Kidney (tissue), 14 donors: Measurements from ENCODE around the gene KRT72. TPM values are rescaled to one million over a fixed set of nuclear protein-coding genes. Genes with fewer than 3 reads are reported as not detected.
A peak's percentile ranks its signal among the peaks of the same experiment; 100 is the strongest.

Experiments
- DNase-seq, 5 donors: peaks; one replicate each; pipeline ENCODE4 v3.0.0-alpha.2; 2013 to 2020
- FAIRE-seq: peaks from 2 replicates; lab custom pipeline; 2012; peaks lifted over from hg19 to GRCh38; lab: Jason Lieb, UNC
- H3K27ac ChIP-seq, 2 donors: one replicate each; pipeline ENCODE4 v1.7.0; 2013; ENCODE audit warnings: low read depth in 2 of 2, low read length in 2 of 2, inconsistent platforms in 1 of 2
- H3K27me3 ChIP-seq: one replicate; pipeline ENCODE4 v1.7.1; 2013; ENCODE audit warnings: low read length, inconsistent platforms; ENCODE audit not compliant: control insufficient read depth, insufficient read depth
- H3K36me3 ChIP-seq, 3 donors: one replicate each; pipeline versions ENCODE4 v1.7.0 to v1.7.1; 2013; ENCODE audit warnings: low read length in 3 of 3, control low read depth in 1 of 3, inconsistent platforms in 1 of 3; ENCODE audit not compliant: insufficient read depth in 3 of 3, control insufficient read depth in 2 of 3
- H3K4me1 ChIP-seq, 3 donors: one replicate each; pipeline versions ENCODE4 v1.7.0 to v1.7.1; 2013; ENCODE audit warnings: low read length in 3 of 3, inconsistent platforms in 1 of 3, low read depth in 1 of 3; ENCODE audit not compliant: control insufficient read depth in 2 of 3, insufficient read depth in 2 of 3
- H3K4me3 ChIP-seq, 3 donors: one replicate each; pipeline versions ENCODE4 v1.7.0 to v1.8.1; 2013; ENCODE audit warnings: low read length in 3 of 3, control low read depth in 1 of 3, inconsistent platforms in 1 of 3
- H3K9ac ChIP-seq, 3 donors: one replicate each; pipeline versions ENCODE4 v1.7.0 to v1.7.1; 2013; ENCODE audit warnings: low read length in 3 of 3, control low read depth in 1 of 3, inconsistent platforms in 1 of 3
- H3K9me3 ChIP-seq, 3 donors: one replicate each; pipeline versions ENCODE4 v1.7.0 to v1.7.1; 2013; ENCODE audit warnings: low read length in 3 of 3, control low read depth in 1 of 3, inconsistent platforms in 1 of 3; ENCODE audit not compliant: control insufficient read depth in 2 of 3, insufficient read depth in 1 of 3
- intact Hi-C: fragments of 100-400 bp; cut with DNase I; formaldehyde crosslinking; loops from one replicate; pipeline ENCODE4 v1.11.1; 2022
- polyA plus RNA-seq: library from polyadenylated mRNA; stranded (reverse); fragments of 350-450 nt; fragmentation: Illumina TruSeq; extraction: RNeasy Lipid Tissue Mini Kit (QIAGEN cat#74804); gene quantifications from one replicate; pipeline ENCODE4 v1.2.3, GENCODE V29; 2014; ENCODE audit warnings: low read depth, low replicate concordance; ENCODE audit not compliant: insufficient read depth
- total RNA-seq: library from RNA; stranded (reverse); fragmentation: NEBNext Ultra II Directional; extraction: Animal tissue kit (Norgen Biotek cat#: 25700); gene quantifications from one replicate; pipeline ENCODE4 v1.2.1, GENCODE V29; 2021
- TF ChIP-seq, protein P1 (sequence below): IDR thresholded peaks from 3 replicates; pipeline ENCODE4 v1.5.1; 2012; ENCODE audit warnings: mild to moderate bottlenecking, moderate library complexity, borderline replicate concordance; ENCODE audit not compliant: insufficient read depth; ENCODE audit errors: extremely low read depth
- donor health status: control.
- donor health status: control.
- donor health status: control.
- donor health status: control.
- donor health status: control.
- donor health status: DM: yes; HTN: yes; CAD: no.
- donor health status: Normal renal cell carcinoma (clear cell type).

The KRT72 gene
- total and polyA plus RNA-seq, 2 donors from 2014 or later = not detected

DNA sequence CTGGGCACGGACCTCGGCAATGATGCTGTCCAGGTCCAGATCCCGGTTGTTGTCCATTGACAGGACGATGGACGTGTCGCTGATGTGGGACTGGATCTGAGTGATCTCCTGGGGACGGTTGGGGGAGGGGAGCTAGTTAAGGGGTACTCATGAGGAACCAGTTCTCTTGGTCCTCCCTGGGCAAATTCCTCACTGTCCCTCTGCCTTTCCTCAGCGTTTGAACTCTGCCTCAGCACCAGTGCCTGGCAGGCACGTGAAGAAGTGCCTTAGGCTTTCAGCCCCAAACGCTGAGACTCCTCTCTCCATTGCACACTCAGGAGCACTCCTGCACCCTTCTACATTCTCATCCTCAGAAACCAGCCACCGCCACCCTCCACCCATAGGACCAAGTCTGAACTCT, 9.7 kb downstream of the KRT72 start:
- intact Hi-C loops = no loop called here
- no peak overlapping the region for H3K9ac ChIP-seq
- FAIRE-seq = no peak
- TF ChIP-seq, protein P1, sequence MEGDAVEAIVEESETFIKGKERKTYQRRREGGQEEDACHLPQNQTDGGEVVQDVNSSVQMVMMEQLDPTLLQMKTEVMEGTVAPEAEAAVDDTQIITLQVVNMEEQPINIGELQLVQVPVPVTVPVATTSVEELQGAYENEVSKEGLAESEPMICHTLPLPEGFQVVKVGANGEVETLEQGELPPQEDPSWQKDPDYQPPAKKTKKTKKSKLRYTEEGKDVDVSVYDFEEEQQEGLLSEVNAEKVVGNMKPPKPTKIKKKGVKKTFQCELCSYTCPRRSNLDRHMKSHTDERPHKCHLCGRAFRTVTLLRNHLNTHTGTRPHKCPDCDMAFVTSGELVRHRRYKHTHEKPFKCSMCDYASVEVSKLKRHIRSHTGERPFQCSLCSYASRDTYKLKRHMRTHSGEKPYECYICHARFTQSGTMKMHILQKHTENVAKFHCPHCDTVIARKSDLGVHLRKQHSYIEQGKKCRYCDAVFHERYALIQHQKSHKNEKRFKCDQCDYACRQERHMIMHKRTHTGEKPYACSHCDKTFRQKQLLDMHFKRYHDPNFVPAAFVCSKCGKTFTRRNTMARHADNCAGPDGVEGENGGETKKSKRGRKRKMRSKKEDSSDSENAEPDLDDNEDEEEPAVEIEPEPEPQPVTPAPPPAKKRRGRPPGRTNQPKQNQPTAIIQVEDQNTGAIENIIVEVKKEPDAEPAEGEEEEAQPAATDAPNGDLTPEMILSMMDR = no peak
- DNase-seq = no peak
- no peaks in the 10 kb centered on the region for H3K36me3 ChIP-seq
- no peaks in the 10 kb centered on the region for H3K4me1 ChIP-seq
- peaks cover 2% of the 10 kb centered on the region for H3K27me3 ChIP-seq
- no peaks in the 10 kb centered on the region for H3K9me3 ChIP-seq
- no peak overlapping the region for H3K27ac ChIP-seq
- H3K4me3 ChIP-seq = no peak overlapping the region

DNA sequence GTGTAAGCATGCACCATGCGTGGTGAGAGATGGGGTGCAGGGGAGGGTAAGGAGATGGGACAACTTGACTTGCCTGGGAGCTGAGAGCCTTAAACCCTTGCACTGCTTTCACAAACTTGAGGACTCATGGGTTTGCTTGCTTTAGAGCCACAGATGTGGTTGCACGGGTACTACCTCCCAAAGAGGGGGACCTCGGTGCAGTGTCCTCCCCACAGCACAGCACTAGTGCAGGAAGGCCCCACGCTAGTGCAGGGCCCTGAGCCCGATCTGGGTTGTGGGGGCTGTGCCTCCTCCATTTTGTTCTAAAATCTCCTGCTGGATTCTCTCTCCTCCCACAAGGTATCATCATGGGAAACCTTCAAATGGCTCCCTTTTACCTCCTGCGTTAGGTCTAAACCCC, 11.2 kb downstream of the KRT72 start:
- no peaks in the 10 kb centered on the region for H3K4me1 ChIP-seq
- H3K27me3 ChIP-seq = no peaks in the 10 kb centered on the region
- no peak overlapping the region for H3K27ac ChIP-seq
- H3K4me3 ChIP-seq = no peak overlapping the region
- H3K9ac ChIP-seq = no peak overlapping the region
- FAIRE-seq (no peak), DNase-seq (no peak)
- no peaks in the 10 kb centered on the region for H3K36me3 ChIP-seq
- no peaks in the 10 kb centered on the region for H3K9me3 ChIP-seq
- TF ChIP-seq, protein P1 = no peak
- intact Hi-C loops = no loop called here

DNA sequence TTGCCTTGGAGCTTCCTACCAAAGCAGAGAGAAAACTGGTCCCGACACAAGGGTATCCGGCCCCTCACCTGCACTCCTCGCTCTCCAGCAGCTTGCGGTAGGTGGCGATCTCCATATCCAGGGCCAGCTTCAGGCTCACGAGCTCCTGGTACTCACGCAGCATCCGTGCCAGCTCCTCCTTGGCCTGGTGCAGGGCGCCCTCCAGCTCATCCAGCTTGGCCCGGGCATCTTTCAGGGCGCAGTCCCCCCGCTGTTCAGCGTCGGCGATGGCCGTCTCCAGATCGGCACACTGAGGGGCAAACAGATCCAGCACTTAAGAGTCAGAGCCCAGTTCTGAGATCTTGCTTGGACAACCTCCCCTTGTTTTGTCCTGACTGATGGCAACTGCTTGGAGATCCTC, 13.7 kb downstream of the KRT72 start:
- Histone ChIP-seq H3K36me3 (no peaks in the 10 kb centered on the region), H3K4me1 (no peaks in the 10 kb centered on the region), H3K27ac (no peak overlapping the region), H3K9me3 (no peaks in the 10 kb centered on the region), H3K9ac (no peak overlapping the region), H3K27me3 (no peaks in the 10 kb centered on the region), H3K4me3 (no peak overlapping the region)
- TF ChIP-seq, protein P1 = no peak
- no peak for FAIRE-seq
- DNase-seq = peak in 1 of 5 donors; percentile 63
- intact Hi-C loops = no loop called here

DNA sequence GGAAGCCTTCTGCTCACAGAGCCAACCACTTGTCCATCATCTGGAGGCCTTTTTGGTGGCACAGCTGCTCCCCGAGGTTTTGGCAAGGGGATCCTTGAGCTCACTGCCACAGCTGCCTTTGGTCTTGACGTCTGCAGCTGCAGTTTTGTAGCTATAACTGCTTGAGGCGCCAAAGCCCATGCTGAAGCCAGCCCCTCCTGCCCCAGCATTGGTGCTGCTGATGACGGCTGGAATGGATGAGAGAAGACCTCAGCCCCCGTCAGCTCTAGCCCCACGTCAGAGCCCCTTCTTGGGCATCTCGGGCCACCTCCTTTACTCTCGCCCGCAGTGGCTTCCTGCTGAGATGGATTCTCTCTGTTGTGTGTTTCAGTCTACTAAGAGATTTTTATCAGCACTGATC, 15.3 kb downstream of the KRT72 start:
- H3K9ac ChIP-seq = no peak overlapping the region
- no peaks in the 10 kb centered on the region for H3K4me1 ChIP-seq
- DNase-seq = peak in 1 of 5 donors; percentile 51
- H3K36me3 ChIP-seq = no peaks in the 10 kb centered on the region
- TF ChIP-seq, protein P1 = no peak
- no peaks in the 10 kb centered on the region for H3K9me3 ChIP-seq
- no peaks in the 10 kb centered on the region for H3K27me3 ChIP-seq
- intact Hi-C loops = no loop called here
- H3K4me3 ChIP-seq = no peak overlapping the region
- FAIRE-seq = no peak
- no peak overlapping the region for H3K27ac ChIP-seq
